Hepatocyte (in vitro differentiated cells): ENCODE data around the gene ADISSP.

Experiments used
- EZH2 ChIP-seq: fragments of 200-600 bp; sonication (generic); IDR thresholded peaks from 2 replicates; pipeline ENCODE4 v1.6.1; 2016; ENCODE audit warnings: antibody characterized with exemption, mild to moderate bottlenecking, borderline replicate concordance
- EZH2phosphoT487 ChIP-seq: fragments of 200-600 bp; sonication (generic); IDR thresholded peaks from one replicate; pipeline ENCODE4 v1.6.1; 2018; ENCODE audit warnings: antibody characterized with exemption, mild to moderate bottlenecking, low read depth, moderate library complexity; ENCODE audit not compliant: unreplicated experiment, severe bottlenecking
- TF ChIP-seq, protein P1 (sequence below): fragments of 200-600 bp; sonication (generic); IDR thresholded peaks from 2 replicates; pipeline ENCODE4 v1.5.1; 2016; ENCODE audit warnings: antibody characterized with exemption, mild to moderate bottlenecking; ENCODE audit not compliant: poor library complexity

GRCh38 chr20:3758566-3758965 is 9.0 kb downstream of the ADISSP start:
- TF ChIP-seq, protein P1, sequence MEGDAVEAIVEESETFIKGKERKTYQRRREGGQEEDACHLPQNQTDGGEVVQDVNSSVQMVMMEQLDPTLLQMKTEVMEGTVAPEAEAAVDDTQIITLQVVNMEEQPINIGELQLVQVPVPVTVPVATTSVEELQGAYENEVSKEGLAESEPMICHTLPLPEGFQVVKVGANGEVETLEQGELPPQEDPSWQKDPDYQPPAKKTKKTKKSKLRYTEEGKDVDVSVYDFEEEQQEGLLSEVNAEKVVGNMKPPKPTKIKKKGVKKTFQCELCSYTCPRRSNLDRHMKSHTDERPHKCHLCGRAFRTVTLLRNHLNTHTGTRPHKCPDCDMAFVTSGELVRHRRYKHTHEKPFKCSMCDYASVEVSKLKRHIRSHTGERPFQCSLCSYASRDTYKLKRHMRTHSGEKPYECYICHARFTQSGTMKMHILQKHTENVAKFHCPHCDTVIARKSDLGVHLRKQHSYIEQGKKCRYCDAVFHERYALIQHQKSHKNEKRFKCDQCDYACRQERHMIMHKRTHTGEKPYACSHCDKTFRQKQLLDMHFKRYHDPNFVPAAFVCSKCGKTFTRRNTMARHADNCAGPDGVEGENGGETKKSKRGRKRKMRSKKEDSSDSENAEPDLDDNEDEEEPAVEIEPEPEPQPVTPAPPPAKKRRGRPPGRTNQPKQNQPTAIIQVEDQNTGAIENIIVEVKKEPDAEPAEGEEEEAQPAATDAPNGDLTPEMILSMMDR = no peak
- TF ChIP-seq EZH2 = no peak
- TF ChIP-seq EZH2phosphoT487 = no peak
